Smooth muscle cell of trachea (primary cell): ENCODE data around the gene FGF11. TPM values are rescaled to one million over a fixed set of nuclear protein-coding genes. Genes with fewer than 3 reads are reported as not detected.

ENCODE experiments used
- total RNA-seq: library from RNA; depleted of rRNA; stranded (reverse); fragments of >200 nt; gene quantifications from 2 replicates; pipeline ENCODE4 v1.2.1, GENCODE V29; 2014

FGF11 gene
- 0.58 and 2.8 TPM in 2 replicates for total RNA-seq

DNA sequence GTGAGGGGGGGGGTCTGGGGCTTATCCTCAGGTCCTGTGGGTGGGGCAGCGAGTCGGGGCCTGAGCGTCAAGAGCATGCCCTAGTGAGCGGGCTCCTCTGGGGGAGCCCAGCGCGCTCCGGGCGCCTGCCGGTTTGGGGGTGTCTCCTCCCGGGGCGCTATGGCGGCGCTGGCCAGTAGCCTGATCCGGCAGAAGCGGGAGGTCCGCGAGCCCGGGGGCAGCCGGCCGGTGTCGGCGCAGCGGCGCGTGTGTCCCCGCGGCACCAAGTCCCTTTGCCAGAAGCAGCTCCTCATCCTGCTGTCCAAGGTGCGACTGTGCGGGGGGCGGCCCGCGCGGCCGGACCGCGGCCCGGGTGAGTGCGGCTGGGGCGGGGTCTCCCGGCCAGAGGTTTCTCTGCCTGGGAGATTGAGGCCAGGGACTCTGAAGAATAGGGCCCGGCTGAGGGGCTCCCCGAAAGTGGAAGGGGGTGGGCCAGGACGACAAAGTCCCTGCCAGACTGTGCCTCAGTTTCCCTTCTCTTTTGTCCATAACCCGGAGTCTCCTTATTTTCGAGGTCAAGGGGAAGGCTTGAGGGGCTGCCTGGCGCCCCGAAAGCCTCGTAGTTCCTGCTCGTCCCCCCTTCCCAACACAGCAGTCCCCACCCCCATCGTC is at the start of gene FGF11:
TSS of gene FGF11 (plus strand) at position 51 of the 651 bp plus-strand sequence. CDS start at position 160, 109 bp downstream.

DNA sequence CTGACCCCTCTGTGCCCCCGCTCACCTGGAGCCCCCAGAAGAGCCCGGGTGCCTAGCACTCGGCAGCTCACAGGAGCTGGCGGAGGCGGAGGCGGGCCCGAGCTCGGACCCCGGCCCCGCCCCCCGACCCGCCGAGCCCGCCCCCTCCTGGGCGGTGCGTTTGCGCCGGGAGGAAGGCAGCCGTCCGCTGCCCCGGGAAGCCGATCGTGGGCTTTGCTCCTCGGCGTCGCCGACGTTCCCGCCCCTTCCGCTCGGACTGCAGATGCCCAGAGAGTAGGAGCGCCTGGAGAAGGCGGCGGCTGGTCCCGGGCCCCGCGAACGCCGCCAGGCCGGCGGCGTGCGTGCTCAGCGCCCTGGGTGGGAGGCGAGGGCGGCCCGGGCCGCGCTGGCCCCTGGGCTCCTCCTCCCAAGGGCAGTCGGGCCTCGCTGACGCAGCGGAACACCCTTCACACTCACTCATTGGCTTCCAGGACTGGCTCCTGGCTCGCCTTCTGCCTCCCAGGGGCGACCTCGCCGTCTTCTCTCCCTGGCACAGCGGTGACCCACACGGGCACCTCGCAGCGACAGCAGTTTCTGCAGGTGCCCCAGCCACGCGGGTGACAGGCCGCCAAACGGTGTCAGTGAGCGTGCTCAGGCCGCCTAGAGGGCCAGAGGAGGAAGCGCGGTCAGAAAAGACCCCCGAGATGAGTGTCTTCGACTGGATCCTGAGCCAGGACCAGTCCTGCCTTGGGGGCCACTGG is 44.7 kb upstream of the FGF11 start, which contains the start of gene PLSCR3:
TSS of gene PLSCR3 (minus strand) at position 74 of the 740 bp plus-strand sequence. CDS start 415 bp downstream, outside the sequence.

DNA sequence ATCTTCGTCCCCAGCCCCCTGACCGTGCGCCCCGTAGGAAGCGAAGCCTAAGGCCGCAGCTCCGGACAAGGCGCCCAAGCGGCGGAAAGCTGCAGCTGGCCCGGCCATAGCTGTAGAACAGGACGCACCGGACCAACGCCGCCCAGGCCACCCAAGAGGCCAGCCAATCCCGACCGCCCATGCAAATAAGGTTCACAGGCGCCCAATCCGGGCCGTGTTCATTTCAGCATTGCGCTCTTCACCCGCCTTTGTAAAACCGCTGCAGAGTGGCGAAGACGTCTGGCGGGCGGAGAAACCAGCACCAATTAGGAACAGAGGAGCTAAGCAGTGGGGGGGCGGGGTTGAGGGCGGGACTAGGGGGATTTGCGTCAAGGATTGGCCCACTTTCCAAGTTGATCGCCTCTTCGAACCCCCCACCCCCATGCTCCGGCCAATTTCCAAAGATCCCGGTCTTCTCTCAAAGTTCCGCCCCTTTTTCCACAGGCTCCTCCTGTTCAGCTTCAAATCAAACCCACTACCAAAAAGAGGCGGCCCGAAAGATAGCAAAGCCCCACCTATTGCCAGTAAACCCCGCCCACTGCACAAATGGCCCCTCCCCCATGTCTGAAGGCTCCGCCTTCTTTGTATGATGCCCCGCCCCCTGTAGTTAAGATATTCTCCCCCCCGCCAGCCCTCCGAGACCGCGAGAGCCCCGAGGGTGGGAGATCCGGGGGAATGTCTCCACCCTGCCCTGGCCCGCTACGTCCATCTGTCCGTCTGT is 35.2 kb upstream of the FGF11 start, which contains the start of gene TMEM256:
TSS of gene TMEM256 (minus strand) at position 121 of the 760 bp plus-strand sequence. CDS start at position 108, 13 bp downstream.

DNA sequence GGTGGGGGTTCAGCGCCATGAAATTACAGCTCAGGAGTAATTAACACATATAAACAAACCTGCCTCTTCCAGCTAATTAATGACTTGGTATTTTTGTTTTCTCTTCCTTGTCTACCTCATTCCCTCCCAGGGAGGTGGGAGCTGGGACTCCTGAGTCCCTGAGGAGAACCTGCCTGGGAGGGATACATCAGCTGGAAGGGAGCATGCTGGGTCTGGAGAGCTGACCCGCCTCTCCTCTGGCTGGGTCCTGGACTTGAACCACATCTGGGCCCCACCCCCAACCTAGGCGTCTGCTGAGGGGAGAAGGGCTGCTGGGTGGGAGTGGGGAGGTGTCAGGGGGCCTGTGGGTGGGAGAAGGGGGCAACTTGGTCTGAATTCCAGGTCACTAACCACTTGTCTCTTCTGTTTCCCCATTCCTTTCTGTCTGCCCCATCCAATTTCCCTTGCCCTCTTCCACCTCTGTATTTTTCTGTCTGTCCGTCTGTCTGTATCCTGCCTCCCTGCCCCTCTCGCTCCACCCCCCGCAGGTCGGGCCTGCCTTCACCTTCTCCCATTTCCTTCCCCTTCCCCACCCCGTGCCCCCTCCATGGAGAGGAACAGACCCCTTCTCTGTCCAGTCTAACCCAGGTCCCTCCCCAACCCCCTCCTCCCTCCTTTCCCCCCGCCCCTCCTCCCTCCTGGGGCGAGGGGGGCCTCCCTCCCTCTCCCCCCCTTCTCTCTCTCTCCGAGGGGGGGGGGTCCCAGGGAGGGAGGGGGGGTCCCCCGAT is 31.6 kb upstream of the FGF11 start, which contains the start of gene NLGN2:
TSS of gene NLGN2 (plus strand) at position 361 of the 767 bp plus-strand sequence. CDS start 411 bp downstream, outside the sequence.

DNA sequence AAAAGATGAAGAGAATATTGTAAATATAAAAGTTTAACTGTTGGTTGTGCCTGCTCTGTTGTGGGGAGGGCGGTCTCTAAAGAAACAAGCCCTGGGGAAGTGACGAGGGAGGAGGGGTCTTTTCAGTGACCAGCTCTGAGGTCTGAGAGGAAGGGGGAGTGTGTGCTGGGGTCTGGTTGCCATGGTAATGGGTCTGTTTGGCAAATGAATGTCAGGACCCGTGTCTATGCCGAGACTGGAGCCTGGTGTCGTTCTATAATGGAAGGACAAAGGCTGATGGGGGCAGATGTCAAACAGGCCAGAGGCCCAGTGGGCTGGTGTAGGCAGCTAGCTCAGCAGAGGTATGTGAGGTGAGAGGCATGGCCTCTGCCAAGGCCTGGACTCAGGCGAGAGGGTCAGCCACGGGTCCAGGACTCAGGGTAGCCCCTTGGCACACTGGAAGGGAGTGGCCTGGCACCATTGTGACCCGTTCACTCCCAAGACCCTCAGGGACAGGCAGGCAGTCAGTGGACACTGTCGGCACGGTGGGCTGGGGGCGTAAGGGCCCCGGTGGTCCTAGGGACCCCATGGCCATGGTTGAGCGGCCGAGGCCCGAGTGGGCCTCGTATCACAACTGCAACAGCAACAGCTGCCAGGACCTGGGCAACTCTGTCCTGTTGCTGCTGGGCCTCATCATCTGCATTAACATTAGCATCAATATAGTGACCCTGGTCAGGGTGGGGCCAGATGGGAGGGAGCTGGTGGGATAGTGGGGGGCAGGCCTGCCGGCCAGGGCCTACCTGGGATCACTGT is 19.3 kb upstream of the FGF11 start, which contains the start of gene SPEM1:
TSS of gene SPEM1 (plus strand) at position 506 of the 792 bp plus-strand sequence. CDS start at position 567, 61 bp downstream.

DNA sequence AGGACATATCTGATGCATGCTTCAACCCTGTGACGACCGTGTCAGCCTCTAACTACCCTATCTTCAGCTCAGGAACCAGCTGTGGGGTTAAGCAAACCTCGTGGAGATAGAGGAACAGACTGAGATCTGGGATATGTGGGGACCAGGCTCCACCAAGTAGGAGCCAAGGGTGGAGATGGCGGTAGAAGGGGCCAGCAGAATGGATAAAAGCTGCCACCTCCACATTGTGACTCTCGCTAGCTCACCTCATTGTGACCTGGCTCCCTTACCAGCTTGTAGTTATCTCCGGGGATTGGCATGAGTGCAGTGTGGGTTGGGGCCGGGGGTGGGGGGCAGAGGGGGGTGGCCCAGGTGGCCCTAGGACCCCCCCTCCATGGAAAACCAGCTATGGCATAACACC is 14.0 kb upstream of the FGF11 start, which contains the start of gene SPEM2:
TSS of gene SPEM2 (plus strand) at position 301 of the 400 bp plus-strand sequence. CDS start at position 374, 73 bp downstream.

DNA sequence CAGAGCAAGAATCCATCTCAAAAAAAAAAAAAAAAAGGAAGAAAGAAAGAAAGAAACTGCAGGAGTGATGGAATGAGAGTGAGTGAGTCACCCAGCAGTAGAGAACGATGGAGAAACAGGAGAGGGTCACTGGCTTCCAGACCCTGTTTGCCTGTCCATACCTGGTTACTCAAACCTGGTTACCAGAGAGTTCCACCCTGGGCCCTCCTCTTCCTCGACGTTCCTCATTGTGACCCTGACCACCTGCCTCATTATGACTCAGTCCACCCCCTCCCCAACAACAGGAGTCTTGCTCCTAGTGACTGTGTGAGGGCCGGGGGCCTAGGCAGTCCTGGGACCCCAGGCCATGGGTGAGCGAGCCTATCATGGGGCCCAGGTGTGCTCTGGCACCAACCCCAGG is 10.8 kb upstream of the FGF11 start, which contains the start of gene SPEM3:
TSS of gene SPEM3 (plus strand) at position 301 of the 400 bp plus-strand sequence. CDS start at position 347, 46 bp downstream.

DNA sequence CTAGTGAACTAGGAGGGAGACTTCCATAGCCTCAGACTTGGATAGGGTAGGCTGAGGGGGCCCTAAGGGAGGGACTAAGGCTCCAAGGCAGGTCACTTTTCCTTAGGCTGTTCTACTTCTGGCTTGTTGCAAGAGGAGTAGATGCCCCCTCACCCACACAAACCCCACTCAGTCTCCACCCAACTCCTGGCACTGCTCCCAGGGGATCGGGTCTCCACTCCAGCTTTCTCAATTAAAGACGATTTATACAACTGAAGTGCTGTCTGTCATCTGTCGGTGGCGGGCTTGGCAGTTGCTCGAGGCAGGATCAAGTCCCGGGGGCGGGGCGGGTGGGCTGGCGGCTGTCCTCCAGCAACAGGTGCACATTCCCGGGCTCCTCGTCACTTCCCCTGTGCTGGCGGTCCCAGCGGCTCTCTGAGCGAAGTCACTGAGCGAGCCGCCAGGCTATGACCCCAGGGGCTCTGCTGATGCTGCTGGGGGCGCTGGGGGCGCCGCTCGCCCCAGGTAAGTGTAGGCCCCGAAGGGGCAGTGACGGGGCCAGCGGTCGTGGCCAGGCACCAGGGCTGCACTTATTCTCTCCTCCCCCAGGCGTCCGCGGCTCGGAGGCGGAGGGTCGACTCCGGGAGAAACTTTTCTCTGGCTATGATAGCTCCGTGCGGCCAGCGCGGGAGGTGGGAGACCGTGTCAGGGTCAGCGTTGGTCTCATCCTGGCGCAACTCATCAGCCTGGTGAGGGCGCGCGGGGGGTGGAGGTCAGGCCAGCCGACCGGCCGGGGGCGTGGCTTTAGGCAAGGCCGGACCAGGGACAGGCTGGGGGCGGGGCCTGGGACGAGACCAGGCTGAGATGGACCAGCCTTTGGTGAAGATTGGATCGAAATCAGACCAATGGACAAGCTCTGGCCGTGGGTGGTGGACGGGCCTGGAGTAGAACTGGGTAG is 5.6 kb downstream of the FGF11 start, which contains the start of gene CHRNB1:
TSS of gene CHRNB1 (plus strand) at position 380 of the 937 bp plus-strand sequence. CDS start at position 447, 67 bp downstream.

DNA sequence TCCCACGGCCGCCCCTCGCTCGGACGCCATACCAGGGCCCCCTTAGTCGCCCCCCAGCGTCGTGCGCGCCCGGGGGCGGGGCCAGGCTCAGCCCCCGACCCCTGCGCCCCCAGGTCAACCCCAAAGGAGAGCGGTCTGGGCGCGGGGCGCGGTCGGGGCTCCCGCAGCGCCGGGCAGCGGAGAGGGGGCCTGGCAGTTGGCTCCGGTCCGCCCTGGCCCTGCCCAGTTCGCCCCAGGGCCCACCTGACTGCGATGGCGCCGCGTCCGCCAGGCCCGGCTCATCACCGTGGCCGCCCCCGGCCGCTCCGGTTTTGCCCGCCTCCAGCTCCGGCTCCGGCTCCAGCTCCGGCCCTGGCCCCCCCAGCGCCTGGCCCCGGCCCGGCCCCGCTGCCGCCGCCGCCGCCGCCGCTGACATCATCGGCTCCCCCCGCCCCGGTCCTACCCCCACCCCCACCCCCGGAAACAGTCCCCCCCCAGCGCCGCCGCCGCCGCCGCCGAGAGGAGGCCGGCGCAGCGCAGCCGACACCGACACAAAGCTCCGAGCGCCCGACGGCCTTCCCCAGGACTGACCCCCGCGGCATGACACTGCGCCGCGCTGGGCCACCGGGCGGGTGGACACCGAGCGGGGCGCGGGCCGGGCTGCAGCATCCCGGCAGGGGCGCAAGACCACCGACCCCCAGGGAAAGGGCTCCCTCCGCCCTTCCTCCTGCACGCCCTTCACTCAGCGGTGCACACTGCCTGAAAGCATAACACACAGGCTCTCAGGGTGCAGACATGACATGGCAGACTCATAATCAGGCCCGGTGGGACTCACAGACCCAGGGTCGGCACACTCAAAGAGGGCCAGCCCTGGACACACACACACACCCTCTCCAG is 40.1 kb downstream of the FGF11 start, which contains the start of gene ZBTB4:
TSS of gene ZBTB4 (minus strand) at position 419 of the 876 bp plus-strand sequence. CDS start 12,830 bp downstream, outside the sequence.

DNA sequence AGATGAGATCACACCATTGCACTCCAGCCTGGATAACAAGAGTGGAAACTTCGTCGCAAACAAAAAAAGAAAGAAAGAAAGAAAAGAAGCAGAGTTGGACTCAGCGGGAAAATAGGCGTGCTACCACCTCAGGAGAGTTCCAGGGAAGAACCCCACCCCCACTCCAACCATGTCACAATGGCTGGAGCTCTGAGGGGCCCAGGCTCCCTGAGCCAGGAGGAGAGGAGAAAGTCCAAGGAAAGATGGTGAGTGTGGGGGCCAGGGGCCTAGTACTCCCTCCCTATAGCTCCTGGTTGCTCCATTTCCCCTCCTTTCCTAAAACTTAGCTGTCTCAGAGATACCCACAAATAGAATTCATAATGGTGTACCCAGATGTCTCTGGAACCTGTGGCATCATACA is 42.0 kb downstream of the FGF11 start, which contains the start of gene SLC35G6:
TSS of gene SLC35G6 (plus strand) at position 172 of the 400 bp plus-strand sequence. CDS start at position 243, 71 bp downstream.

DNA sequence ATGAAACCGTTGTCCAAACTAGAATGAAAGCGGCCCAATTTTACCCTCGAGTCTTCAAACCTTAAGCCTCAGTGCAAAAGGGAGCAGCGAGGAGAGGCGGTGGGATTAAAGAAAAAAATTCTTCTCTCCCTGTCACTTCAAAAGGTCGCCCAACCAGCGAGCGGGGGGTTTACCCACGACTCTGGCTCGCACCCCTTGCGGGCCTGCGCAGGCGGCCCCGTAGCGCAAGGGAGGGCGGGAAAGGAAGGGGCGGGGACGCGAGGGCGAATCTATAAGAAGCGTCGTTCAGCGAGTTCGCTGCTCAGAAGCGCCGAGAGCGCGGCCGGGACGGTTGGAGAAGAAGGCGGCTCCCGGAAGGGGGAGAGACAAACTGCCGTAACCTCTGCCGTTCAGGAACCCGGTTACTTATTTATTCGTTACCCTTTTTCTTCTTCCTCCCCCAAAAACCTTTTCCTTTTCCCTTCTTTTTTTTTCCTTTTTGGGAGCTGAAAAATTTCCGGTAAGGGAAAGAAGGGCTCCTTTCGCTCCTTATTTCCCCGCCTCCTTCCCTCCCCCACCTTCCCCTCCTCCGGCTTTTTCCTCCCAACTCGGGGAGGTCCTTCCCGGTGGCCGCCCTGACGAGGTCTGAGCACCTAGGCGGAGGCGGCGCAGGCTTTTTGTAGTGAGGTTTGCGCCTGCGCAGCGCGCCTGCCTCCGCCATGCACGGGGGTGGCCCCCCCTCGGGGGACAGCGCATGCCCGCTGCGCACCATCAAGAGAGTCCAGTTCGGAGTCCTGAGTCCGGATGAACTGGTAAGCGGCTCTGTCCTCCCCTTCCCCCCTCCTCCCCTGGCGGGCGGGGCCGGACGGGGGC is 45.0 kb downstream of the FGF11 start, which contains the start of gene POLR2A:
TSS of gene POLR2A (plus strand) at position 300 of the 852 bp plus-strand sequence.

Other genes with a start within 250 kb of the FGF11 start
- 17.6 and 27.3 TPM in 2 replicates for gene DLG4, start 219.7 kb upstream of the FGF11 start, total RNA-seq
- 236 and 357 TPM in 2 replicates for gene ACADVL, start 219.6 kb upstream of the FGF11 start, total RNA-seq
- 84.8 and 108 TPM in 2 replicates for gene DVL2, start 205.0 kb upstream of the FGF11 start, total RNA-seq
- gene PHF23, start 200.1 kb upstream of the FGF11 start, total RNA-seq, result 47.3 and 68.5 TPM in 2 replicates
- 199 and 406 TPM in 2 replicates for gene GABARAP, start 197.1 kb upstream of the FGF11 start, total RNA-seq
- gene CTDNEP1, start 187.8 kb upstream of the FGF11 start, total RNA-seq, result 35.2 and 41.6 TPM in 2 replicates
- gene ELP5, start 187.3 kb upstream of the FGF11 start, total RNA-seq, result 24.6 and 25.6 TPM in 2 replicates
- 4.1 and 6.5 TPM in 2 replicates for gene CLDN7, start 177.0 kb upstream of the FGF11 start, total RNA-seq
- gene SLC2A4, start 157.8 kb upstream of the FGF11 start, total RNA-seq, result 0.17 and 0.44 TPM in 2 replicates
- 0.17 and 0.29 TPM in 2 replicates for gene YBX2, start 144.9 kb upstream of the FGF11 start, total RNA-seq
- gene EIF5A, start 131.9 kb upstream of the FGF11 start, total RNA-seq, result 469 and 682 TPM in 2 replicates
- 40.1 and 47.6 TPM in 2 replicates for gene GPS2, start 124.2 kb upstream of the FGF11 start, total RNA-seq
- gene NEURL4, start 110.2 kb upstream of the FGF11 start, total RNA-seq, result 20.2 and 23.5 TPM in 2 replicates
- gene ACAP1, start 103.0 kb upstream of the FGF11 start, total RNA-seq, result 0.58 and 0.99 TPM in 2 replicates
- 6.1 and 13.1 TPM in 2 replicates for gene KCTD11, start 87.3 kb upstream of the FGF11 start, total RNA-seq
- not detected in 2 replicates for gene TMEM95, start 84.4 kb upstream of the FGF11 start, total RNA-seq
- 0.66 and 0.73 TPM in 2 replicates for gene TNK1, start 58.4 kb upstream of the FGF11 start, total RNA-seq
- gene PLSCR3, start 45.0 kb upstream of the FGF11 start, total RNA-seq, result 38.7 and 48.1 TPM in 2 replicates
- gene TMEM256, start 35.4 kb upstream of the FGF11 start, total RNA-seq, result 95.8 and 132 TPM in 2 replicates
- 16.1 and 18.2 TPM in 2 replicates for gene NLGN2, start 31.7 kb upstream of the FGF11 start, total RNA-seq
- gene SPEM1, start 19.2 kb upstream of the FGF11 start, total RNA-seq, result not detected in 2 replicates
- gene SPEM2, start 13.9 kb upstream of the FGF11 start, total RNA-seq, result not detected in 2 replicates
- gene SPEM3, start 10.7 kb upstream of the FGF11 start, total RNA-seq, result not detected in 2 replicates
- 1.3 and 1.9 TPM in 2 replicates for gene TMEM102, start 4.1 kb upstream of the FGF11 start, total RNA-seq
- gene CHRNB1, start 5.5 kb downstream of the FGF11 start, total RNA-seq, result 6.8 and 10.3 TPM in 2 replicates
- 27.8 and 44.8 TPM in 2 replicates for gene ZBTB4, start 40.1 kb downstream of the FGF11 start, total RNA-seq
- gene SLC35G6, start 41.9 kb downstream of the FGF11 start, total RNA-seq, result not detected in 2 replicates
- gene POLR2A, start 44.9 kb downstream of the FGF11 start, total RNA-seq, result 104 and 111 TPM in 2 replicates
- gene TNFSF12, start 109.5 kb downstream of the FGF11 start, total RNA-seq, result 17.0 and 18.4 TPM in 2 replicates
- 2.0 and 2.2 TPM in 2 replicates for gene TNFSF13, start 119.2 kb downstream of the FGF11 start, total RNA-seq
- 59.2 and 68.1 TPM in 2 replicates for gene SENP3, start 122.4 kb downstream of the FGF11 start, total RNA-seq
- 30.4 and 79.9 TPM in 2 replicates for gene CD68, start 140.1 kb downstream of the FGF11 start, total RNA-seq
- gene MPDU1, start 144.3 kb downstream of the FGF11 start, total RNA-seq, result 94.1 and 137 TPM in 2 replicates
- 0.66 and 0.73 TPM in 2 replicates for gene SOX15, start 150.6 kb downstream of the FGF11 start, total RNA-seq
- gene FXR2, start 175.4 kb downstream of the FGF11 start, total RNA-seq, result 34.9 and 47.3 TPM in 2 replicates
- gene SAT2, start 188.3 kb downstream of the FGF11 start, total RNA-seq, result 43.8 and 45.5 TPM in 2 replicates
- gene SHBG, start 190.6 kb downstream of the FGF11 start, total RNA-seq, result 0.17 and 0.29 TPM in 2 replicates
- 0.17 TPM in 1 of 2 replicates, not detected in the other for gene ATP1B2, start 211.4 kb downstream of the FGF11 start, total RNA-seq
- 18.3 and 35.4 TPM in 2 replicates for gene TP53, start 248.0 kb downstream of the FGF11 start, total RNA-seq
- gene WRAP53, start 249.0 kb downstream of the FGF11 start, total RNA-seq, result 3.6 and 6.4 TPM in 2 replicates